ENCODE data around the gene C1orf174.
A peak's percentile ranks its signal among the peaks of the same experiment; 100 is the strongest.

C1orf174 gene

DNA sequence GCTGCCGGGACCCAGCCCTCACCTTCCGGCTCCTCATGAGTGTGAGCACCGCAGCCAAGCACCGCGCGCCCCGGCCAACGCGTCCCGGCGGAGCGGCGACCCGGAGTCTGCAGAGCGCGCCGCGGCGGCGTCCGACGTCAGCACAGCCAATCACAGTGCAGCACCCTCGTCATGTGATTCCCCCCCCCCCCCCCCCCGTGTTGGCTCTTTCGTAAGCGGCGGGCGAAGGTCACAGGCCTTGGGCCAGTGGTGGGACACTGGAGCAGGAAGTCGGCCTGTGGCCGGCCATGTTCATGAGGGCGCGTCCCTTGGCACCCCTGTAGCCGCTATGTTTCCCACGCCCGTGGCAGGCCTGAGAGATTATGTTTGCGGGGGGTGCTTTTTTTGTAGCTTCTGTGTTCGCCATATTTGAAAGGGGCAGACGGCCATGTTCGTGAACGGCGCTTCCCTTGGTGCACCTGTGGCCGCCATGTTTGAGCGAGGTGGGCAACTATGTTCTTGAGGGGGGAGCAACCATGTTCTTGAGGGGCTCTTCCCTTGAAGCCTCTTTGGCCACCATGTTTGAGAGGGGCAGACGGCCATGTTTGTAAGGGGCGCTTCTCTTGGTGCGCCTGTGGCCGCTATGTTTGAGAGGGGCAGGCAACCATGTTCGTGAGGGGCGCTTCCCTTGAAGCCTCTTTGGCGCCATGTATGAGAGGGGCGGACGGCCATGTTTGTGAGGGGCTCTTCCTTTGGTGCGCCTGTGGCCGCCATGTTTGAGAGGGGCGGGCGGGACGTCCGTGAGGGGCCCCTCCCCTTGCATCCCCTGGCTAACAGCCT, at the start of gene C1orf174:
Gene C1orf174 (minus strand): TSS at position 123 of the 819 bp plus-strand sequence. CDS start 86 bp downstream, at position 37.
- Histone ChIP-seq H3K4me1 (ENCODE audit: control insufficient read depth, insufficient read depth, low read length) (peaks cover 3% of the 10 kb centered on the region), H3K27me3 (ENCODE audit: control insufficient read depth, insufficient read depth, low read length) (no peaks in the 10 kb centered on the region), H3K9me3 (ENCODE audit: control insufficient read depth, insufficient read depth, low read length) (no peaks in the 10 kb centered on the region), H3K9ac (ENCODE audit: low read depth, low read length) (peak within 1 kb of the TSS; percentile 93), H3K4me3 (ENCODE audit: low read depth, low read length) (peak within 1 kb of the TSS; percentile 94), H3K36me3 (ENCODE audit: control insufficient read depth, insufficient read depth, low read length) (no peaks in the 10 kb centered on the region)

DNA sequence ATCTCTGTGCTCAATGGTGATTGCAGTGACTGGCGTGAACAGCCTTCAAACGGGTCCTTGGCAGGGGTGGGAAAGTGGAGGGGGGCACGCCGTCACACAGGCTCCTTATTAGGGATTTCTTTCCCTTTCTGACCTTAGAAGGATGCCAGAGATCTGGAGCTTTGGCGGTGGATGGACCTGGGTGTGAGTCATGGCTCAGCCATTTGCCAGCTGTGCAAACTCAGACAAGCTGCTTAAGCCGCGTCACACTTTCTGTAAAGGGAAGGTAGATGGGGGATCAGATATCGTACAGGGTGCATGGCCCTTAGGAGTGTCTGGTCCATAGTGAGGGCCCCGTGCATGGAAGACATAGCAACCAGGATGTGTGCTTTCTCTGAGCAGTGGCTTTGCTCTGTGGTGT, 48.3 kb upstream of the C1orf174 start:
- no peaks in the 10 kb centered on the region for H3K4me1 ChIP-seq (ENCODE audit: control insufficient read depth, insufficient read depth, low read length)
- H3K27me3 ChIP-seq (ENCODE audit: control insufficient read depth, insufficient read depth, low read length) = no peaks in the 10 kb centered on the region
- no peak overlapping the region for H3K9ac ChIP-seq (ENCODE audit: low read depth, low read length)
- no peaks in the 10 kb centered on the region for H3K36me3 ChIP-seq (ENCODE audit: control insufficient read depth, insufficient read depth, low read length)
- peaks cover 10% of the 10 kb centered on the region for H3K9me3 ChIP-seq (ENCODE audit: control insufficient read depth, insufficient read depth, low read length)
- H3K4me3 ChIP-seq (ENCODE audit: low read depth, low read length) = no peak overlapping the region

DNA sequence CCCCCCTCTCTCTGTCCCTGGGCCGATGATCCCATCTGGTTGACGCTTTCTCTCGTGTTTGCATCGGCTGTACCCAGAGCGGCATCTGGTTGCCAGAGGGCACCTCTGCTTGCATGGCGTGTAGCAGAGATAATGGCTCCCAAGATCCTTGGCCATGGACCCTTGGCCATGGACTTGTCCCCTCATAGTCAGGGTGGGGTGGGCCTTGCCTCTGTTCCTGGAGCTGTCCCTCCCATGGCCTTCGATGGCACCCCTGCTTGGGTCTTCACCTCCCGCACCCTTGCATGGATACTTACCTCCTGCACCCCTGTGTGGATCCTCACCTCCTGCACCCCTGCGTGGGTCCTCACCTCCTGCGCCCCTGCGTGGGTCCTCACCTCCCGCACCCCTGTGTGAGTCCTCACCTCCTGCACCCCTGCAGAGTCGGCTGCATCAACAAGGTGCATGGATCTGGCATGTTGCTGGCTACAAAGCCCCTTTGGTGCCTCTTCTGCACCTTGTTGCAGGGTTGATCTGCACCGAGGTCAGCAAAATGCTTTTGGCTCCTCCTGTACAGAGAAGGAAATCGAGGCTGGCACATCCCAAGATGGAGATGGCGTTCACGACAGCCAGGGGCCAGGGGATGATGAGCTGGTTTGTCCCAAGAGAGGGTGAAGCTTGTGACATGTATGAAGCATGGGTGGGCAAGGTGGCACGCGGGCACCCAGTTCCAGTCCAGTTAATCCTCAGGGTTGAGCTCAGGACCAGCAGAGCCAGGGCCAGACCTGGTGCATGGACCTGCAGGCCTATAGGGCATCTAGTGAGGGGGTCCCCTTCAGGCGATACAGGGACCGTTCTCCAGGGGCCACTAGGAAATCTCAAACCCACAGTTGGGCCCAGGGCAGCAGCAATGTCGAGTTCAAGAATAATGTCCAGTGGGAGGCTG, 46.1 kb upstream of the C1orf174 start:
- Histone ChIP-seq H3K9ac (ENCODE audit: low read depth, low read length) (no peak overlapping the region), H3K4me1 (ENCODE audit: control insufficient read depth, insufficient read depth, low read length) (no peaks in the 10 kb centered on the region), H3K27me3 (ENCODE audit: control insufficient read depth, insufficient read depth, low read length) (no peaks in the 10 kb centered on the region), H3K4me3 (ENCODE audit: low read depth, low read length) (no peak overlapping the region), H3K36me3 (ENCODE audit: control insufficient read depth, insufficient read depth, low read length) (no peaks in the 10 kb centered on the region), H3K9me3 (ENCODE audit: control insufficient read depth, insufficient read depth, low read length) (peaks cover 5% of the 10 kb centered on the region)

DNA sequence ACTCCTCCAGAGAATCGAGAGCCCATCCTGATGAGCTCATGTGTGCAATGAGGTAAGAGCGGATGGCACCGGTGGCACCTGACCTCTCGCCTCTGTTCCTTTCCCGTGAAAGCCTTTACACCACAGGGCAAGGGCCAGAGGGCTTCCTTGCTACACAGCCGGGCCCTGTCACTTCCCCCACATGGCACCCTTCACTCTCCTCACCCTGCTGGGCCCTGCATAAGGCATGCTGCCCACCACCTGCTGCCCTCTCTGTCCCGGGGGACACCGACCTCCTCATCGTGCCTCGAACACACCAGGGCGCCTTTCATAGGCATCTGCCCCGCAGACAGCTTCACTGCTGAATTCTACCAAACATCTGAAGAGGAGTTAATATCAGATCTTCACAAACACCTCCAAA, 45.1 kb upstream of the C1orf174 start:
- H3K27me3 ChIP-seq (ENCODE audit: control insufficient read depth, insufficient read depth, low read length) = no peaks in the 10 kb centered on the region

DNA sequence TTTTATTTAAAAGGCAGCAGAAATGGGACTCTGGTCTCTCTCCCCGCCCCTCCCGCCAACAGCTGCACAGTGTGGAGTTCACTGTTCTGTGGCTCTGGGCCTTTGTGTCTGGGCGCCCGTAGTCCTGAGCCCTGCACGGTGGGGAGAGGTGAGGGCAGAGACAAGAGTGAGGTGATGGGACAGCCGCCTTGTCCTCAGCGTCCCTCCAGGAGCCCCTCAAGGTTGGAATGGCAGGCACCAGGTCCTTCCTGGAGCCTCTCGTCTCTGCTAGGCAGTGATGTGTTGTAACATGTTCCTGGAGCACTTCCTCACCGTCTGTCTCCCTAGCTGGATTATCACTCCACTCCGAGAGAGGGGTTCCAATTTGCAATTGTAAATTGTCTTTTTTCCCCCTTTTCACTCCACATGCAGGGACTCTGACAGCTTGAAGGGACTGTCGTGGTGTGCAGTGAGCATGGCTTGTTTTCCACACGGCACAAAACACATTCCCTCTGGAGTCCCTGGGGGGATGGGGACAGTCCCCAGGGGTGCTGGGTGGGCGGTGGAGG, 44.6 kb upstream of the C1orf174 start:
- no peaks in the 10 kb centered on the region for H3K36me3 ChIP-seq (ENCODE audit: control insufficient read depth, insufficient read depth, low read length)
- H3K4me1 ChIP-seq (ENCODE audit: control insufficient read depth, insufficient read depth, low read length) = no peaks in the 10 kb centered on the region
- no peaks in the 10 kb centered on the region for H3K27me3 ChIP-seq (ENCODE audit: control insufficient read depth, insufficient read depth, low read length)
- H3K9ac ChIP-seq (ENCODE audit: low read depth, low read length) = no peak overlapping the region
- peaks cover 10% of the 10 kb centered on the region for H3K9me3 ChIP-seq (ENCODE audit: control insufficient read depth, insufficient read depth, low read length)
- H3K4me3 ChIP-seq (ENCODE audit: low read depth, low read length) = no peak overlapping the region

More for the DNA sequence above, 45.1 kb upstream of the C1orf174 start:
- Histone ChIP-seq H3K4me3 (ENCODE audit: low read depth, low read length) (no peak overlapping the region), H3K36me3 (ENCODE audit: control insufficient read depth, insufficient read depth, low read length) (no peaks in the 10 kb centered on the region), H3K4me1 (ENCODE audit: control insufficient read depth, insufficient read depth, low read length) (no peaks in the 10 kb centered on the region), H3K9me3 (ENCODE audit: control insufficient read depth, insufficient read depth, low read length) (peaks cover 5% of the 10 kb centered on the region), H3K9ac (ENCODE audit: low read depth, low read length) (no peak overlapping the region)

DNA sequence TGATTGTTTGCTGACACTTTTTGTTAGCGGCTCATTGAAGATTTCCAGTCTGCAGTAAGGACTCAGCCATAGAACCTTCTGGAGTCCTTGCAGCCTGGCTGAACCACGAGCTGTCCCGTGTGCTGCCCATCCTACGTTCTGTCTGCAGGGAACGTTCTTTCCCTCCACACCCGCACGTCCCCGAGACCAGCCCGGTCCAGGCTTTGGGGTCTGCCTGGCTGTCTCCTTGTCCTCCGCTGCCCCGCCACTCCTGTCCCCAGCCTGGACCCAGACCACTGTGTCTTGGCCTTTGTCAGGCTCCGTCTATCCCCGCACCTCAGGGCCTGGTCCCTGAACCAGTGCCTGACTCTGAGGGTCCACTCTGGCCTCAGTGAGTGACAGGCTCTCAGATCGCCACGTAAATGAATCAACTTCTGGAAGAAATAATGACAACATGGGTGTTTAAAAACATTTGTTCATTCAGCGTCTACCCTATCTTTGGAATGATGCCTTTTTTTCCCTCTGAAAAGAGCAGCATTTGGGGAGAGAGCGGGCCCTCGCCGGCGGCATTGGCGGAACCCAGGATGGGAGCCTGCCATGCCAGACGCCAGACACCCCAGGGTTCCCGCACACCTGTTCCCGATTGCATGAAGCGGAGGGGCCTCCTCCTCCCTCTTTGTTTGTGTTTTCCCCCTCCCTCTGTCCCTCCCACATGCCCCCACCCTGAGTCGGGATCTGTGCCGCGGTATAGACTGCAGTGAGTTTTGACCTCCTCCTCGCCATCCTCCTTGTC, 43.9 kb upstream of the C1orf174 start:
- Histone ChIP-seq H3K27me3 (ENCODE audit: control insufficient read depth, insufficient read depth, low read length) (no peaks in the 10 kb centered on the region), H3K9me3 (ENCODE audit: control insufficient read depth, insufficient read depth, low read length) (peaks cover 9% of the 10 kb centered on the region), H3K36me3 (ENCODE audit: control insufficient read depth, insufficient read depth, low read length) (no peaks in the 10 kb centered on the region), H3K4me1 (ENCODE audit: control insufficient read depth, insufficient read depth, low read length) (no peaks in the 10 kb centered on the region), H3K4me3 (ENCODE audit: low read depth, low read length) (no peak overlapping the region), H3K9ac (ENCODE audit: low read depth, low read length) (no peak overlapping the region)

DNA sequence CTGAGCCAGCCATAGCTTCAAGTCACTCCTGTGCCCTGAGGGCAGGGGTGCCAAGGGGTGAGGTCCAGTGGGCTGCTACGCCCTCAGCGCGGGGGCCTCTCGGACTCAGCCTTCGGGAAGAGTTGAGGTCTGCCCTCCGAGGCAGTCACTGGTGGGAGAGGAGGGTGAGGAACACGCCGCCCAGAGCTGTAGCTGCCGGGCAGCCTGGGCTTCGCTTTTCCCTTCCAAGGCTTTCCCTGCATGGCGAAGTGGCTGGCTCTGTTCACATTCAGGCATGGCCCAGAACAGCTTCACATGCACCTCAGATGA, 43.0 kb upstream of the C1orf174 start:
- Histone ChIP-seq H3K4me1 (ENCODE audit: control insufficient read depth, insufficient read depth, low read length) (no peaks in the 10 kb centered on the region), H3K27me3 (ENCODE audit: control insufficient read depth, insufficient read depth, low read length) (no peaks in the 10 kb centered on the region), H3K4me3 (ENCODE audit: low read depth, low read length) (no peak overlapping the region), H3K36me3 (ENCODE audit: control insufficient read depth, insufficient read depth, low read length) (no peaks in the 10 kb centered on the region), H3K9ac (ENCODE audit: low read depth, low read length) (no peak overlapping the region), H3K9me3 (ENCODE audit: control insufficient read depth, insufficient read depth, low read length) (peaks cover 13% of the 10 kb centered on the region)

DNA sequence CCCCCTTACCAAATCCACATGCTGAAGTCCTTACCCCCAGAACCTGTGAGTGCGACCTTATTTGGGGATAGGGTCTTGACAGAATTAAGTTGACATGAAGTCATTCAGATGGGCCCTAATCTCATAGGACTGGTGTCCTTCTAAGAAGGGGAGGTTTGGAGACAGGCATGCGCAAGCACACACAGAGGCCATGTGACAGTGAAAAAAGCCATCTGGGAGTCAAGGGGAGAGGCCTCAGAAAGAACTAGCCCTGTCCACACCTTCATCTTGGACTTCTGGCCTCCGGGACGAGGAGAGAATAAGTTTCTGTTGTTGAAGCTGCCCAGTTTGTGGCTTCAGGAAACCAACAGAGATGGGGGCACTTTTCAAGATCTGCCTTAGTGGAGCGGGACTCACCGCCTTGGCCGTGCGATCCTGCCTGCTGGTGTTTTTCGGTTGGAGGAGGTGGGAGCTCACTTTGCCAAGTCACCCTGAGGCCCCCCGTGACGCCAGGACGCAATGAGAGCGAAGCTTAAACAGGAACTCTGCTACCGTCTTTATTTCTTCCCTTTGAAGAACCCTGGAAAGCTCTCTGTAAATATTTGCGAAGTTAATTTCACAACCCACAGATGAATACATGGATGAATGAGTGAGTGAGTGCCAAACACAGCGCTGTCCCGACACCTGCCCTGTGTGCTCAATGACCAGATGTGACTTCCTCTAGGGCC, 42.5 kb upstream of the C1orf174 start:
- Histone ChIP-seq H3K4me1 (ENCODE audit: control insufficient read depth, insufficient read depth, low read length) (no peaks in the 10 kb centered on the region), H3K27me3 (ENCODE audit: control insufficient read depth, insufficient read depth, low read length) (no peaks in the 10 kb centered on the region), H3K9ac (ENCODE audit: low read depth, low read length) (no peak overlapping the region), H3K4me3 (ENCODE audit: low read depth, low read length) (no peak overlapping the region), H3K9me3 (ENCODE audit: control insufficient read depth, insufficient read depth, low read length) (peaks cover 14% of the 10 kb centered on the region), H3K36me3 (ENCODE audit: control insufficient read depth, insufficient read depth, low read length) (no peaks in the 10 kb centered on the region)

DNA sequence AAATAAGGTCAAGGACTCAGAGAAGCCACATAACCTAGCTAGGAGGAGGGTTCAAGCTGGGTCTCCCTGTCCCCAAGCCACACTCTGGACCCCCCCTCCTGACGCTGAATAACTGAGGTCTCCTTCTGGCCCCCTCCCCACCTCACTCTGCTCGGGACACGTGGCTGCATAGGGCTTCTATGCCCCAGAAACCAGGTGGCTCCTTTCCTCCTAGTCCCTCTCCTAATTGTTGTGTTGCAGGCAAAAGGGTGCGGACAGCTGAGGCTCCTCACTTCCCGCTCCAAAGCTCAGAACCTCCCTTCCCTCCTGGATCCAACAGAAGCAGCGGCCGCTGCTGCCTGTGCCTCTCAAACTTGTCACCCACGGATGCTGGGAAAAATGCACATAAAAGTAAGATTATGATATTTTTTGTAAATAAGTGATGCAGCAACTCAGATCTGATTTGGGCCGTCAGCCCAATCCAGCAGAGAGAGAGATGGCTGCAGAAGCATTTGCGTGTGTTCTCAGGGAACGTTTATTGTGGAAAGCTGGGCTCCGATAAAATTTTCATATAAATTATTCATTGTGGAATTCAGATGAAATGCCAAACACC, 40.8 kb upstream of the C1orf174 start:
- H3K27me3 ChIP-seq (ENCODE audit: control insufficient read depth, insufficient read depth, low read length) = no peaks in the 10 kb centered on the region
- no peaks in the 10 kb centered on the region for H3K36me3 ChIP-seq (ENCODE audit: control insufficient read depth, insufficient read depth, low read length)
- no peak overlapping the region for H3K9ac ChIP-seq (ENCODE audit: low read depth, low read length)
- H3K4me3 ChIP-seq (ENCODE audit: low read depth, low read length) = no peak overlapping the region
- H3K4me1 ChIP-seq (ENCODE audit: control insufficient read depth, insufficient read depth, low read length) = no peaks in the 10 kb centered on the region
- peaks cover 18% of the 10 kb centered on the region for H3K9me3 ChIP-seq (ENCODE audit: control insufficient read depth, insufficient read depth, low read length)

DNA sequence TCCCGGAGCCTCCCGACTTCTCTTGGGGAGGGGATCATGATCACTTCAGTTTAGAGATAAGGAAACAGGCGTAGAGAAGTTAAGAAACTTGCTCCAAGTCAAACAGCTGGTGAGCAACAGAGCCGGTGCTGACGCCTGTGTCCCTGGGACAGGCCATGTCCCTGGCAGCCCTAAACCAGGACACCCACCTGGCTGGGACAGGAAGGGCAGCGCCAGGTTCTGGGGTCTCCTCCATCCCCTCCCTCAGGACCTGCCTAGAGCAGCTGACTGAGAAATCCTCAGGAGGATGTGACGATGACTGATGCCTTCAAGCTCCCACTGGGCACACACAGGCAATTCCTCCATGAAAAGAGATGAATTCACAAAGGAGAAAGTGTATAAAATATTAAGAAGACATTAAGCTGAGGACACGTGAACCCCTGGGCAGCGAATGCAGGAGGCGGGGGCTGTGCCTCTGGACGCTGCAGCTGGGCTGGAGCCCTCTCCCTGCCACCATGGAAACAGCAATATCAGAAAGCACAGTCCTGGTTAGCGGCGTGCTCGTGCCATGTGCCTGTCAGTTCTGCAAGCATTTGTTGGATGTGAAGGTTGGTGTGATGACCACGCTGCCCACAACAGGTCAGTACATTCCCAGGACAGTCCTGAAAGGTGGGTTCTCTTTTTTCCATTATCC, 40.1 kb upstream of the C1orf174 start:
- no peaks in the 10 kb centered on the region for H3K36me3 ChIP-seq (ENCODE audit: control insufficient read depth, insufficient read depth, low read length)
- H3K9ac ChIP-seq (ENCODE audit: low read depth, low read length) = no peak overlapping the region
- no peak overlapping the region for H3K4me3 ChIP-seq (ENCODE audit: low read depth, low read length)
- H3K9me3 ChIP-seq (ENCODE audit: control insufficient read depth, insufficient read depth, low read length) = peaks cover 21% of the 10 kb centered on the region
- no peaks in the 10 kb centered on the region for H3K4me1 ChIP-seq (ENCODE audit: control insufficient read depth, insufficient read depth, low read length)
- H3K27me3 ChIP-seq (ENCODE audit: control insufficient read depth, insufficient read depth, low read length) = no peaks in the 10 kb centered on the region

All from iPS-15b (cell line).